Measurements from ENCODE around the gene PSG7. TPM values are rescaled to one million over a fixed set of nuclear protein-coding genes. Genes with fewer than 3 reads are reported as not detected.
"Not testable (repeated sequence)": the region's sequence is repeated elsewhere in the genome, so short reads cannot be mapped to it uniquely, and the experiment has no call there.

PSG7 gene
- not detected in 2 replicates for total RNA-seq (2021)
- Bru-seq, nascent RNA: not detected
- BruChase-seq, experiment 1, labeled RNA remaining after a 2-hour chase: not detected
- BruChase-seq, experiment 2, labeled RNA remaining after a 6-hour chase: not detected
- long read RNA-seq: 0 reads

GRCh38 chr19:42937107-42937506 is at the start of gene PSG7:
Gene PSG7 (minus strand): TSS chr19:42937207. CDS start chr19:42937076, 131 bp downstream.
- intact Hi-C loops (cut with micrococcal nuclease; ENCODE audit: unreplicated experiment); H4K20me1 ChIP-seq (ENCODE audit: insufficient read depth); H3K36me3 ChIP-seq (ENCODE audit: low read depth); H3K27ac ChIP-seq; H3K79me2 ChIP-seq (ENCODE audit: low read depth); H3K9me2 ChIP-seq (ENCODE audit: insufficient read depth); DNase-seq; H3K9me3 ChIP-seq (ENCODE audit: insufficient read depth, low read depth); CTCF ChIA-PET; BruUV-seq (replicated peaks); H3F3A ChIP-seq (ENCODE audit: insufficient read depth, low read depth); H2AFZ ChIP-seq; H3K4me2 ChIP-seq; H3K27me3 ChIP-seq (ENCODE audit: insufficient read depth, low read depth); POLR2A ChIA-PET (ENCODE audit: unreplicated experiment); H3K4me3 ChIP-seq: not testable (repeated sequence)
- peaks cover 13% of the 10 kb centered on the region for H3K4me1 ChIP-seq (replicated peaks; ENCODE audit: insufficient read depth)

- BruUV-seq (replicated peaks): no TSS peak
- no peak overlapping the region for H3K4me2 ChIP-seq
- no peak overlapping the region for H2AFZ ChIP-seq
- H3K4me3 ChIP-seq: no peak overlapping the region
- H3K79me2 ChIP-seq (ENCODE audit: low read depth): no peaks in the 10 kb centered on the region
- H3K27ac ChIP-seq: no peak overlapping the region
- no peaks in the 10 kb centered on the region for H4K20me1 ChIP-seq (ENCODE audit: insufficient read depth)
- H3K27me3 ChIP-seq (ENCODE audit: insufficient read depth, low read depth): no peaks in the 10 kb centered on the region
- H3K4me1 ChIP-seq (replicated peaks; ENCODE audit: insufficient read depth): no peaks in the 10 kb centered on the region
- no peak for TF ChIP-seq CTCF (conservative IDR thresholded peaks at IDR 0.05)
- TF ChIP-seq EZH2 (IDR thresholded peaks at IDR 0.05; ENCODE audit: low read depth): no peak
- no peaks in the 10 kb centered on the region for H3K9me2 ChIP-seq (ENCODE audit: insufficient read depth)
- DNase-seq: no peak
- no peaks in the 10 kb centered on the region for H3F3A ChIP-seq (ENCODE audit: insufficient read depth, low read depth)
- ChIA-PET POLR2A (ENCODE audit: unreplicated experiment) (no interaction called here), CTCF (no interaction called here)
- intact Hi-C loops (cut with micrococcal nuclease; ENCODE audit: unreplicated experiment): no loop called here
- no peaks in the 10 kb centered on the region for H3K36me3 ChIP-seq (ENCODE audit: low read depth)
- no peaks in the 10 kb centered on the region for H3K9me3 ChIP-seq (ENCODE audit: insufficient read depth, low read depth)
Observed at GRCh38 chr19:42985588-42985987, 48.6 kb upstream of the PSG7 start.

GRCh38 chr19:42982111-42982510 is 45.1 kb upstream of the PSG7 start:
- H3K79me2 ChIP-seq (ENCODE audit: low read depth); H3K4me2 ChIP-seq; H3F3A ChIP-seq (ENCODE audit: insufficient read depth, low read depth); H3K4me3 ChIP-seq; intact Hi-C loops (cut with micrococcal nuclease; ENCODE audit: unreplicated experiment); DNase-seq; H3K9me2 ChIP-seq (ENCODE audit: insufficient read depth); H3K27me3 ChIP-seq (ENCODE audit: insufficient read depth, low read depth); H4K20me1 ChIP-seq (ENCODE audit: insufficient read depth); BruUV-seq (replicated peaks); H3K27ac ChIP-seq; H3K9me3 ChIP-seq (ENCODE audit: insufficient read depth, low read depth); H2AFZ ChIP-seq; CTCF ChIA-PET; H3K4me1 ChIP-seq (replicated peaks; ENCODE audit: insufficient read depth); POLR2A ChIA-PET (ENCODE audit: unreplicated experiment); H3K36me3 ChIP-seq (ENCODE audit: low read depth): not testable (repeated sequence)

- POLR2A ChIA-PET (ENCODE audit: unreplicated experiment); H3K36me3 ChIP-seq (ENCODE audit: low read depth); H3F3A ChIP-seq (ENCODE audit: insufficient read depth, low read depth); H4K20me1 ChIP-seq (ENCODE audit: insufficient read depth); H3K9me2 ChIP-seq (ENCODE audit: insufficient read depth); H3K4me3 ChIP-seq; H3K4me2 ChIP-seq; H3K9me3 ChIP-seq (ENCODE audit: insufficient read depth, low read depth); CTCF ChIA-PET; BruUV-seq (replicated peaks); DNase-seq; H3K79me2 ChIP-seq (ENCODE audit: low read depth); H3K27ac ChIP-seq; intact Hi-C loops (cut with micrococcal nuclease; ENCODE audit: unreplicated experiment); H2AFZ ChIP-seq; H3K4me1 ChIP-seq (replicated peaks; ENCODE audit: insufficient read depth); H3K27me3 ChIP-seq (ENCODE audit: insufficient read depth, low read depth): not testable (repeated sequence)
Observed at GRCh38 chr19:42971451-42971850, 34.4 kb upstream of the PSG7 start.

- Histone ChIP-seq H3K79me2 (ENCODE audit: low read depth) (no peaks in the 10 kb centered on the region), H3K27ac (no peak overlapping the region), H3K4me3 (no peak overlapping the region), H3K9me2 (ENCODE audit: insufficient read depth) (no peaks in the 10 kb centered on the region), H3K4me1 (replicated peaks; ENCODE audit: insufficient read depth) (no peaks in the 10 kb centered on the region), H3K9me3 (ENCODE audit: insufficient read depth, low read depth) (no peaks in the 10 kb centered on the region), H3F3A (ENCODE audit: insufficient read depth, low read depth) (no peaks in the 10 kb centered on the region), H4K20me1 (ENCODE audit: insufficient read depth) (no peaks in the 10 kb centered on the region), H3K27me3 (ENCODE audit: insufficient read depth, low read depth) (no peaks in the 10 kb centered on the region; the same call in 1 of the 2 replicates), H2AFZ (no peak overlapping the region), H3K4me2 (no peak overlapping the region), H3K36me3 (ENCODE audit: low read depth) (no peaks in the 10 kb centered on the region)
- TF ChIP-seq CTCF (conservative IDR thresholded peaks at IDR 0.05): no peak
- no peak for TF ChIP-seq EZH2 (IDR thresholded peaks at IDR 0.05; ENCODE audit: low read depth)
- ChIA-PET POLR2A (ENCODE audit: unreplicated experiment) (no interaction called here), CTCF (no interaction called here)
- intact Hi-C loops (cut with micrococcal nuclease; ENCODE audit: unreplicated experiment): no loop called here
- no peak for DNase-seq
- no TSS peak for BruUV-seq (replicated peaks)
Observed at GRCh38 chr19:42965176-42965575, 28.2 kb upstream of the PSG7 start.
